ENCODE data around the gene AMMECR1.
"Not testable (repeated sequence)": the region's sequence is repeated elsewhere in the genome, so short reads cannot be mapped to it uniquely, and the experiment has no call there.

The AMMECR1 gene

GRCh38 chrX:110317820-110318663 lies at the start of gene AMMECR1:
Gene AMMECR1, minus strand, starts transcription at chrX:110318085. Its CDS starts 14 bp downstream, at chrX:110318071.
- peak; percentile 77 to 83 for DNase-seq

- DNase-seq: no peak
Measured at GRCh38 chrX:110363244-110363643, 45.4 kb upstream of the AMMECR1 start.

GRCh38 chrX:110359273-110359672 lies 41.4 kb upstream of the AMMECR1 start:
- no peak for DNase-seq

DNA sequence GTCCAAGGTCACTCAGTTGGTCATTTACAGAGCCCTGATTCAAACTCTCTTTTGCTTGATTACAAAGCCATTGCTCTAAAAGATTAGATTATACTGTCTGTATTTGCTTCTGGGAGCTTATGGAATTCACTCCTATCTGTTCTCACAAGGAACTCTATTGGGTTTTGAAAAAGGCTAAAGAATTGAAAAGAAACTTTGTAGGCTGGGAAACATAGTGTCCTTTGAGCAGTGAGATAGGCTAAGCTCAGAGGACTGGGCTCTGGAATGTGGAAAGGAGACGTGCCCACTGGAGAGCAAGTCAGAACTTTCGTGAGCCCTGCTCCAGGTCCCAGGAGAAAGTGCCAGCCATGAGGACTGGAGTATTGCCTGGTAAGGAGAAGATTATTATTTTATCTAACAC lies 40.7 kb upstream of the AMMECR1 start, which contains the start of gene RTL9:
RTL9 (plus strand) TSS at position 301 of the 400 bp plus-strand sequence. CDS start 91,770 bp downstream, outside the sequence.
- no peak for DNase-seq

DNA sequence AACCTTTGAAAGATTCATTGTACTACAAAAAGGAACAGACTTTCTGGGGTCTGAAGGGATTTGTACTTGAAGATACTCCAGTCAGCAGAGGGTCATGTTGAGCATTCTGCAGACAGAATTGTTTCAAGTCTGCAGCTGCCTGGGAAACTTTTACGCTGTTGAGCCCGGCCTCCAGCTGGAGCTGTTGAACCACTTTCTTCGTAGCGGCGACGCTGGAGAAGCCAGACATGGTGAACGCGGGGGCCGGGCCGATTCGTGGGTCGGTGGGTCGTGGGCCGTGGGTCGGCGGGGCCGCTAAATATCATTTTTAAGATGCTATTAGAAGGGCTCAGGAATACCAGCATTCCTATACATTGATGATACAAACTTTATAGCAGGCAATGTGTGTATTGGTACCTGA lies 28.8 kb upstream of the AMMECR1 start:
- DNase-seq: no peak

DNA sequence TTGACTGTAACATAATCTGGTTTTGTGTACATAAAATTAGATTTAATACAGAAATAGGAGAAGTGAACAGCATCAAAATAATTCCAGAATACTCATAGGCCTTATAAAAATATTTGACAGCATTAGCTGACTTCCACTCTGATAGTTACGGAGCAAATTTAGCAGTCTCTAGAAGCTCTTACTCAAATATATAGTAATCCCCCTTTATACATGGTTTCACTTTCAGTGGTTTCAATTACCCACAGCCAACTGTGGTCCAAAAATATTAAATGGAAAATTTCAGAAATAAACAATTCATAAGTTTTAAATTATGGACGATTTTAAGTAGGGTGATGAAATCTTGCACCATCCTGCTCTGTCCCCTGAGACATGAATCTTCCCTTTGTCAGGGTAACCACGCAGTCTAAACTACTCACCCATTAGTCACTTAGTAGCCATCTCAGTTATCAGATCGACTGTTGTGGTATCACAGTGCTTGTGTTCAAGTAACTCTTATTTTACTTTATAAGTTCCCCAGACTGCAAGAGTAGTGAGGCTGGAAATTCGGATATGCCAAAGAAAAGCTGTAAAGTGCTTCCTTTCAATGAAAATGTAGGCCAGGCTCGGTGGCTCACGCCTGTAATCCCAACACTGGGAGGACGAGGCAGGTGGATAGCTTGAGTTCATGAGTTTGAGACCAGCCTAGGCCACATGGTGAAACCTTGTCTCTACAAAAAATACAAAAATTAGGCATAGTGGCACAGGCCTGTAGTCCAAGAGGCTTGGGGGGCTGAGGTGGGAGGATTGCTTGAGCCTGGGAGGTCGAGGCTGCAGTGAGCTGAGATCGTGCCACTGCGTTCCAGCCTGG lies 23.5 kb upstream of the AMMECR1 start:
- DNase-seq: peak in 1 of 2 experiments; percentile 16

GRCh38 chrX:110338935-110339334 lies 21.1 kb upstream of the AMMECR1 start:
- DNase-seq: no peak

GRCh38 chrX:110333458-110333857 lies 15.6 kb upstream of the AMMECR1 start:
- DNase-seq: not testable (repeated sequence)

- DNase-seq: no peak
Measured at GRCh38 chrX:110331444-110332030, 13.7 kb upstream of the AMMECR1 start.

- not testable (repeated sequence) for DNase-seq
Measured at GRCh38 chrX:110328613-110329012, 10.7 kb upstream of the AMMECR1 start.

GRCh38 chrX:110327336-110327735 lies 9.5 kb upstream of the AMMECR1 start:
- no peak for DNase-seq

DNA sequence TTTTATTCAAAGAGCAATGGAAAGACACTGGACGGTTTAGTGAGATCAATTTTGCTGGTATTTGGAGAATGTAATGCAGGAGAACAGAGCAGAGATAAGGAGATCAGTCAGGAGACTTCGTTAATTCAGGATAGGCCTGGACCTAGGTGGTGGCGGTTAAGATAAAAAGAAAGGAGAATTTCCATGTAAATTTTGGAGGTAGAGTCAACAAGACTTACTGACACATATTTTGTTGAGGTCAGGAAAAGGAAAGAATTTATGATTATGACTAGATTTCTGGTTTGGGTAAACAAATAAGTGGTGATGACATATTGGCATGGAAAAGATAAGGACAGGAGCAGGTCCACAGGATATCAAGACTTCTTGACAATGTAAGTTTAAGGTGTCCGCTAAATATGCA lies 8.8 kb upstream of the AMMECR1 start:
- DNase-seq: no peak

DNA sequence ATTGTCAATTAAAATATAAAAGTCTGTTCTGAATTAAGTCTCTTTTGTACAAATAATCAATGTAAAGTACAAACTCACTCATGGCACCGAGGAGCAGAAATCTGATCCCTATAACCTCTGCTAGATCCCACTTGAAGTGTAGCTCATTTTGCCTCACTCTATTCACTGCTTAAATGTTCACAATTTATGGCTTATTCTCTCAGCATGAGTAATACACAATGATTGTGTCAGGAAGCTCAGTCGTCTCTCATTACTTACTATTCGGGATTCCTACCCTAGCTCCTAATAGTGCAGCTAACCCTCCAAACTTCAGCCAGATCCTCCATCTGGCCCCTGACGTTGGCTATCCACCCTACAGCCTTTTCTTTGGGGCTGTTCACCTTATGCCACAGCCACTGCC lies 4.7 kb upstream of the AMMECR1 start:
- no peak for DNase-seq

DNA sequence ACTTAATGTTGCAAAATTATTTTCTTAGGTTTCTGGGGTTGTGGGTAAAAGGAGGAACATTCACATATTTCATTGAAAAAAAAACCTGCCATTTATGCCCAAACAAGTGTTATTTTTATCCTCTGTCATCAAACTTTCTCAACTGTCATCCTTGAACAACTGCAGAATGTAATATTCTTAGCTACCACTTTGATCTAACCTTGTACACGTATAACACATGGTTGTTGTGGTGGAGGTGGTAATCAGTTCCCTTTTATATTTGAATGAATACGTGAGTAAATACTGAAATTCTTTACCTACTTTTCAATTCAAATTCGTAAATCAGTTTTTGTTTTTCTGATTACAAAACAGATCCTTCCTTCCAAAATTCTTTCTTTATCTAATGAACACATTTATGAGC lies 3.8 kb upstream of the AMMECR1 start:
- no peak for DNase-seq

GRCh38 chrX:110321081-110321480 lies 3.2 kb upstream of the AMMECR1 start:
- DNase-seq: no peak

DNA sequence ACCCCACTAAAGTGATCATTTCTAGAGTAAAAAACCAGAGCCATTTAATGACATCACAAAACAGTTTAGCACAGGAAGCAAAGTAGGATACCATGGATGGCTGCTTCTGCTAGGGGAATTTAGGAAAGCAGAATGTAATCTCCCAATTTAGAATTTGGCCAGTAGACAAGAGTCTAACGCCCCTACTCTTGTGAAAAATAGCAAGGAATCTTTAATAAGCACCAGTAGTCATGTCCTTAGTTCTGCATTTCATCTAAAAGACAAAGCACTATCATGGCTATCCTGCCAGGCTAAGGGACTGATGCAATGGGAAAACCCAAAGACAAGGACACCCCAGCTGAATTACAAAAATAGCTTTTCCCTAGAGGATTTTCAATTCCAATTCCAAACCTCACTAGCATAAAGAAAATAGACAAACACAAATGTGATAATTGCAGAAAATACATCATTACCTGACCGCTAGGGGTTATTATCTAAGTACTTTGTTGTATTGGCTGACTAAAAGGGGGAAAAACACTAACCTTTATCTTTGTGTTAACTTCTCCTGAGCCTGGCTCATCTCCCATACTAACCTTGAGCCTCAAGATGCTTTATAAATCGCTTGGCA lies 2.6 kb upstream of the AMMECR1 start:
- DNase-seq: no peak

DNA sequence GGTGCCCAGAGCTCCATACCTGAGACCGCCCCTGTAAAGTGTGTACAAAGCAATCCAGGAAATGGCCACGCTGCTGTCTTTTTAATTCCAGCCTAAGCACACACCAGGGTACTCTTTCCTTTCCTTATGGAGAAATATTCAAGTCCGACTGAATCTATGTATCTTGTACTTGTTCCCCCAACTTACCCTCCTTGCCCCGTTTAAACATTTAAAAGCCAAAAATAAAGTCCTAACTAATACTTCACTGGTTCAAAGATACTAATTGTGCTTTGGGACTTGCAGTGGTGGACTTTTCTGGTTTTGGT lies 731 bp upstream of the AMMECR1 start:
- DNase-seq: no peak

DNA sequence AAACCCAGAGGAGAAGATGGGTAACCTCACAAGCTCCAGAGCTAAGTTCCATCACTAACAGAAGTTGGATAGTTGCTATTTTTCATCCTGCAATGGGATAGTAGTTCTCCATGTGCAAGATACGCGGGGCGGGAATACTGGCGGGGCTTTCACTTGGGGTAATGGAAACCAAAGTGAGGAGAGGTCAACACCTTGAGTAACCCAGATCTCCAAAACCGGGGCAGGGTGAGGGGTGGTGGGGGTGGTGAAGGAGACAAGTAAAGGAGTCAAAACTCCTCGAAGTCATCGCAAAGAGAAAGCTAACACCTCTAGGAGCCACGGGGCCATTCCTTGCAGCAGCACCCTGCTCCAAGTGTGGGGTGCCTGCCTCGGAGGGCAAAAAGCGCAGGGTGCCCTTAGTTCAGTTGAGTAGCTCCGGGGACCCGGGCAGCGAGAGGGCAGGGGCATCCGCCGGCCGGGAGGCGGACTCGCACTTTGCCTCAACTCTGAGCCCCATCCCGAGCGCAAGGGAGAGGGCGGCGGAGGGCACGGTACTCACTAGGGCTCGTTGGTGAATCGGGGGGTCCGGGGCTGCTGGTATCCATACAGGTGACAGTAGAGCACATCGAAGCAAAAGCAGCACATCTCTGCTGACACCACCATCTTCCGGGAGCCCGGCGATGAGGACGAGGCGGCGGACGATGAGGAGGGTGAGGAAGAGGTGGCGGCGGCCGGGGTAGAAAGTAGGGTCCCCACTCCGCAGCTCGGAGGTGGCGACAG lies 645 bp downstream of the AMMECR1 start:
- DNase-seq: peak; percentile 55 to 56

DNA sequence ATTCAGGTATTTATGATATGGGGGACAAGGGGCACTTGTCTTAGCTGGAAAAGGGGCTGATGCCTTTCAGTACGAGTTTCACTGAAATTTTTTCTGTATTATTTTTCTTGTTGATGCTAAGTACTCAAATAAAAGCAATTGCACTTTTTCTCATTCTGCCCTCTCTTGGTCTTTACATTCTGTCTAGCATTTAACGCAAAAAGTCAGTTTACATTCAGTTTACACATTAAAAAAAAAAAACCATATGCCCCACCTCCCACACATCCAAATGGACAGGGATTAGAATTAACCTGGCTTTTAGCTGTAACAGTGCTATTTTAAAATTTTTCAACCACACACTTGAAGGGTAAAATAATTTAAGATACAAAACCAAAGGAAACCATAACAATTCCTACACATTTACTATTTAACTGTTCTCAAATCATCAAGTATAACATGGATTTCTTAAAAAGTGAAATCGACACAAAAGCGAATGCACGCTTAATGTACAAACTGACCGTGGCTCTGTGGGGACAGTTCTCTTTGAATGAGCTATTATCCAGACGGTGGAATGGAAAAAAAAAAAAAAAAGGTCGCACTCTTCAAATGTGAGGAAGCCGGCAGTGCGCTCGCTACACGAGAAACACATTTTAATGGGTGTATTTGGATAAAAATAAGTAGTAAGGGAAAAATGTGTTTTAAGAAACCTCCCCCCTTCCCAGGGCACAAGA lies 1.4 kb downstream of the AMMECR1 start:
- DNase-seq: no peak

DNA sequence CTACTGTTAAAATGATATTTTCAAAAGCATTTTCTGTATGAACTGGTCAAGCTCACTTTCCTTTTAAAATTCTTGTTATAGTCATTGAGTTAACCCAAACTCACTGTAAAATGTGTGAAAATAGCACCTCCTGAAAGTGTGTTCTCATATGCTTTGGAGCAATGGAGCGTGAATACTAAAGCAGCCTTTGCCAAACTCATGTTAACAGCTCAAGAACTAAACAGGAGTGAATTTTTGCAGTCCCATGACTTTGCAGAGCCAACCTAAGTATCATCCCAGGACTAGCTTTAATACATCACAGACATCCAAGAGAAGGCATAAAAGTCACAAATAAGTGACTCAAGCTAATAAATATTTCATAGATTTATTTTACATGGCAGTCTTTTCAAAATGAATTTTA lies 2.3 kb downstream of the AMMECR1 start:
- DNase-seq: no peak

- no peak for DNase-seq
Measured at GRCh38 chrX:110311437-110312230, 6.3 kb downstream of the AMMECR1 start.
